ENCODE measurements around the gene SMTNL1. TPM values are rescaled to one million over a fixed set of nuclear protein-coding genes. Genes with fewer than 3 reads are reported as not detected.

Gene SMTNL1
- total and polyA plus RNA-seq, 4 donors, result not detected

DNA sequence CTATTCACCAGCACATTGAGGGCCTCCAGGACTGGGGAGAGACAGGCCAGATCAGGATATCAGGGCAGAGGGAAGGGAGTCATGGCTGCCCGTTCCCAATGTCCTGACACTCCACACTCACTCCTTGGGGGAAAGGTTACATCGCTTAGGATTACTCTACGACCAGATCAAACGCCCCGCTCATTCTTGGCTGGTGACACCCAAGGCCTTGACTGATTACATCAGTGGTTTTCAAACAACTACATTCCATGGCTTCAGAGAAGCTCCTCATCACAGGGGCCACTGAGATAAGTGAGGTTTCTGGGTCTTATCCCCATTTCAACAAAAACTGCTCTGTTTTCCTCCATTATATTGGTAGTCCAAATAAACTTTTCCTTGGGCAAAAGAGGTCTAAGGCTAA is 15.1 kb downstream of the SMTNL1 start:
- WGBS, result 85% methylated on average over 5 of the region's 5 CpGs
- TF ChIP-seq NR2F2 (IDR thresholded peaks at IDR 0.05) (no peak), YY1 (IDR thresholded peaks at IDR 0.05) (no peak), TAF1 (conservative IDR thresholded peaks at IDR 0.05) (no peak), GABPA (IDR thresholded peaks at IDR 0.05 in 1 of 2, conservative IDR thresholded peaks at IDR 0.05 in 1 of 2) (no peak), JUND (IDR thresholded peaks at IDR 0.05) (no peak), HNF4A (conservative IDR thresholded peaks at IDR 0.05) (no peak), FOXA2 (IDR thresholded peaks at IDR 0.05) (no peak), FOXA1 (IDR thresholded peaks at IDR 0.05) (no peak), RXRA (IDR thresholded peaks at IDR 0.05) (no peak), SP1 (IDR thresholded peaks at IDR 0.05) (no peak), HNF4G (IDR thresholded peaks at IDR 0.05) (no peak)
- TF ChIP-seq, protein P1, sequence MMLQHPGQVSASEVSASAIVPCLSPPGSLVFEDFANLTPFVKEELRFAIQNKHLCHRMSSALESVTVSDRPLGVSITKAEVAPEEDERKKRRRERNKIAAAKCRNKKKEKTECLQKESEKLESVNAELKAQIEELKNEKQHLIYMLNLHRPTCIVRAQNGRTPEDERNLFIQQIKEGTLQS (IDR thresholded peaks at IDR 0.05), result no peak
- TF ChIP-seq, protein P2, sequence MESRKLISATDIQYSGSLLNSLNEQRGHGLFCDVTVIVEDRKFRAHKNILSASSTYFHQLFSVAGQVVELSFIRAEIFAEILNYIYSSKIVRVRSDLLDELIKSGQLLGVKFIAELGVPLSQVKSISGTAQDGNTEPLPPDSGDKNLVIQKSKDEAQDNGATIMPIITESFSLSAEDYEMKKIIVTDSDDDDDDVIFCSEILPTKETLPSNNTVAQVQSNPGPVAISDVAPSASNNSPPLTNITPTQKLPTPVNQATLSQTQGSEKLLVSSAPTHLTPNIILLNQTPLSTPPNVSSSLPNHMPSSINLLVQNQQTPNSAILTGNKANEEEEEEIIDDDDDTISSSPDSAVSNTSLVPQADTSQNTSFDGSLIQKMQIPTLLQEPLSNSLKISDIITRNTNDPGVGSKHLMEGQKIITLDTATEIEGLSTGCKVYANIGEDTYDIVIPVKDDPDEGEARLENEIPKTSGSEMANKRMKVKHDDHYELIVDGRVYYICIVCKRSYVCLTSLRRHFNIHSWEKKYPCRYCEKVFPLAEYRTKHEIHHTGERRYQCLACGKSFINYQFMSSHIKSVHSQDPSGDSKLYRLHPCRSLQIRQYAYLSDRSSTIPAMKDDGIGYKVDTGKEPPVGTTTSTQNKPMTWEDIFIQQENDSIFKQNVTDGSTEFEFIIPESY (IDR thresholded peaks at IDR 0.05), result no peak
- TF ChIP-seq, protein P3, sequence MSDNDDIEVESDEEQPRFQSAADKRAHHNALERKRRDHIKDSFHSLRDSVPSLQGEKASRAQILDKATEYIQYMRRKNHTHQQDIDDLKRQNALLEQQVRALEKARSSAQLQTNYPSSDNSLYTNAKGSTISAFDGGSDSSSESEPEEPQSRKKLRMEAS (IDR thresholded peaks at IDR 0.05), result no peak
- TF ChIP-seq, protein P4, sequence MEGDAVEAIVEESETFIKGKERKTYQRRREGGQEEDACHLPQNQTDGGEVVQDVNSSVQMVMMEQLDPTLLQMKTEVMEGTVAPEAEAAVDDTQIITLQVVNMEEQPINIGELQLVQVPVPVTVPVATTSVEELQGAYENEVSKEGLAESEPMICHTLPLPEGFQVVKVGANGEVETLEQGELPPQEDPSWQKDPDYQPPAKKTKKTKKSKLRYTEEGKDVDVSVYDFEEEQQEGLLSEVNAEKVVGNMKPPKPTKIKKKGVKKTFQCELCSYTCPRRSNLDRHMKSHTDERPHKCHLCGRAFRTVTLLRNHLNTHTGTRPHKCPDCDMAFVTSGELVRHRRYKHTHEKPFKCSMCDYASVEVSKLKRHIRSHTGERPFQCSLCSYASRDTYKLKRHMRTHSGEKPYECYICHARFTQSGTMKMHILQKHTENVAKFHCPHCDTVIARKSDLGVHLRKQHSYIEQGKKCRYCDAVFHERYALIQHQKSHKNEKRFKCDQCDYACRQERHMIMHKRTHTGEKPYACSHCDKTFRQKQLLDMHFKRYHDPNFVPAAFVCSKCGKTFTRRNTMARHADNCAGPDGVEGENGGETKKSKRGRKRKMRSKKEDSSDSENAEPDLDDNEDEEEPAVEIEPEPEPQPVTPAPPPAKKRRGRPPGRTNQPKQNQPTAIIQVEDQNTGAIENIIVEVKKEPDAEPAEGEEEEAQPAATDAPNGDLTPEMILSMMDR (IDR thresholded peaks at IDR 0.05; ENCODE audit: low read depth, low read length, missing input control), result no peak
- TF ChIP-seq, protein P5, sequence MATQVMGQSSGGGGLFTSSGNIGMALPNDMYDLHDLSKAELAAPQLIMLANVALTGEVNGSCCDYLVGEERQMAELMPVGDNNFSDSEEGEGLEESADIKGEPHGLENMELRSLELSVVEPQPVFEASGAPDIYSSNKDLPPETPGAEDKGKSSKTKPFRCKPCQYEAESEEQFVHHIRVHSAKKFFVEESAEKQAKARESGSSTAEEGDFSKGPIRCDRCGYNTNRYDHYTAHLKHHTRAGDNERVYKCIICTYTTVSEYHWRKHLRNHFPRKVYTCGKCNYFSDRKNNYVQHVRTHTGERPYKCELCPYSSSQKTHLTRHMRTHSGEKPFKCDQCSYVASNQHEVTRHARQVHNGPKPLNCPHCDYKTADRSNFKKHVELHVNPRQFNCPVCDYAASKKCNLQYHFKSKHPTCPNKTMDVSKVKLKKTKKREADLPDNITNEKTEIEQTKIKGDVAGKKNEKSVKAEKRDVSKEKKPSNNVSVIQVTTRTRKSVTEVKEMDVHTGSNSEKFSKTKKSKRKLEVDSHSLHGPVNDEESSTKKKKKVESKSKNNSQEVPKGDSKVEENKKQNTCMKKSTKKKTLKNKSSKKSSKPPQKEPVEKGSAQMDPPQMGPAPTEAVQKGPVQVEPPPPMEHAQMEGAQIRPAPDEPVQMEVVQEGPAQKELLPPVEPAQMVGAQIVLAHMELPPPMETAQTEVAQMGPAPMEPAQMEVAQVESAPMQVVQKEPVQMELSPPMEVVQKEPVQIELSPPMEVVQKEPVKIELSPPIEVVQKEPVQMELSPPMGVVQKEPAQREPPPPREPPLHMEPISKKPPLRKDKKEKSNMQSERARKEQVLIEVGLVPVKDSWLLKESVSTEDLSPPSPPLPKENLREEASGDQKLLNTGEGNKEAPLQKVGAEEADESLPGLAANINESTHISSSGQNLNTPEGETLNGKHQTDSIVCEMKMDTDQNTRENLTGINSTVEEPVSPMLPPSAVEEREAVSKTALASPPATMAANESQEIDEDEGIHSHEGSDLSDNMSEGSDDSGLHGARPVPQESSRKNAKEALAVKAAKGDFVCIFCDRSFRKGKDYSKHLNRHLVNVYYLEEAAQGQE (IDR thresholded peaks at IDR 0.05), result no peak

DNA sequence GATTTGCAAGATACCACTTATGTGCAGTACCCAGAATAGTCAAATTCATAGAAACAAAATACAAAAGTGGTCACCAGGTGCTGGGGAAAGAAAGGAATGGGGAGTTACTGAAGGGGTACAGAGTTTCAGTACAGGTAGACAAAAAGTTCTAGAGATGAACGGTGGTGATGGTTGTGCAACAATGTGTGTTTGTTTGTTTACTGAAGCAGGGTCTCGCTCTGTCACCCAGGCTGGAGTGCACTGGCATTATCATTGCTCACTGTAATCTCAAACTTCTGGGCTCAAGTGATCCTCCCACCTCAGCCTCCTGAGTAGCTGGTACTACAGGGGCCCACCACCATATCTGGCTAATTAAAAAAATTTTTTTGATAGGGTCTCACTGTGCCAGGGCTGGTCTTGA is 18.0 kb downstream of the SMTNL1 start:
- H3K27me3 ChIP-seq (ENCODE audit: control insufficient read depth in 4 of 4, insufficient read depth in 4 of 4, low read length in 3 of 4), result no peaks in the 10 kb centered on the region
- peaks cover 0 to 10% (median 5%) of the 10 kb centered on the region in 4 donors for H3K4me1 ChIP-seq (ENCODE audit: control insufficient read depth in 4 of 4, insufficient read depth in 4 of 4, low read length in 3 of 4)
- H3K9me3 ChIP-seq (ENCODE audit: control insufficient read depth in 4 of 4, low read length in 3 of 4), result no peaks in the 10 kb centered on the region
- H3K9ac ChIP-seq (ENCODE audit: low read depth in 1 of 2, low read length in 2 of 2), result no peak overlapping the region
- H3K4me3 ChIP-seq (ENCODE audit: low read depth in 1 of 3, low read length in 3 of 3), result no peak overlapping the region
- no peak overlapping the region for H3K27ac ChIP-seq (ENCODE audit: low read depth in 1 of 2, low read length in 2 of 2)
- 35% methylated on average over 2 of the region's 2 CpGs for WGBS
- H3K36me3 ChIP-seq (ENCODE audit: control insufficient read depth in 4 of 4, insufficient read depth in 3 of 4, low read depth in 1 of 4, low read length in 3 of 4), result peaks cover 3 to 83% (median 50%) of the 10 kb centered on the region in 4 donors
- no peak for DNase-seq (ENCODE audit: low spot score)
- TF ChIP-seq EGR1 (IDR thresholded peaks at IDR 0.05; ENCODE audit: low read depth in 2 of 2) (no peak), NR2F2 (IDR thresholded peaks at IDR 0.05) (no peak), JUND (IDR thresholded peaks at IDR 0.05) (no peak), FOXA2 (IDR thresholded peaks at IDR 0.05) (no peak), SP1 (IDR thresholded peaks at IDR 0.05) (no peak), TAF1 (conservative IDR thresholded peaks at IDR 0.05) (no peak), YY1 (IDR thresholded peaks at IDR 0.05) (no peak), HNF4G (IDR thresholded peaks at IDR 0.05) (no peak)
- TF ChIP-seq, protein P2 (IDR thresholded peaks at IDR 0.05), result no peak
- TF ChIP-seq, protein P3 (IDR thresholded peaks at IDR 0.05), result no peak
- TF ChIP-seq, protein P5 (IDR thresholded peaks at IDR 0.05), result no peak
- TF ChIP-seq, protein P1 (IDR thresholded peaks at IDR 0.05), result no peak

More for the DNA sequence above, 15.1 kb downstream of the SMTNL1 start:
- no peak for DNase-seq (ENCODE audit: low spot score)
- Histone ChIP-seq H3K9me3 (ENCODE audit: control insufficient read depth in 4 of 4, low read length in 3 of 4) (no peaks in the 10 kb centered on the region), H3K4me3 (ENCODE audit: low read depth in 1 of 3, low read length in 3 of 3) (no peak overlapping the region), H3K27ac (ENCODE audit: low read depth in 1 of 2, low read length in 2 of 2) (no peak overlapping the region), H3K36me3 (ENCODE audit: control insufficient read depth in 4 of 4, insufficient read depth in 3 of 4, low read depth in 1 of 4, low read length in 3 of 4) (peaks cover 11 to 71% (median 46%) of the 10 kb centered on the region in 4 donors), H3K9ac (ENCODE audit: low read depth in 1 of 2, low read length in 2 of 2) (no peak overlapping the region), H3K27me3 (ENCODE audit: control insufficient read depth in 4 of 4, insufficient read depth in 4 of 4, low read length in 3 of 4) (no peaks in the 10 kb centered on the region), H3K4me1 (ENCODE audit: control insufficient read depth in 4 of 4, insufficient read depth in 4 of 4, low read length in 3 of 4) (peaks cover 0 to 10% (median 5%) of the 10 kb centered on the region in 4 donors)
